NOMO-1 treated with dmso at 0.1 percent for 144 hours (cell line): ENCODE results near the gene PREX1.
"Not testable (repeated sequence)": the region's sequence is repeated elsewhere in the genome, so short reads cannot be mapped to it uniquely, and the experiment has no call there.

ENCODE experiments used
- DNase-seq: peaks from one replicate; lab custom pipeline; 2025; ENCODE audit not compliant: unreplicated experiment; lab: John Stamatoyannopoulos, UW

Gene PREX1

GRCh38 chr20:48849299-48849698, 21.5 kb upstream of the PREX1 start:
- DNase-seq: no peak

DNA sequence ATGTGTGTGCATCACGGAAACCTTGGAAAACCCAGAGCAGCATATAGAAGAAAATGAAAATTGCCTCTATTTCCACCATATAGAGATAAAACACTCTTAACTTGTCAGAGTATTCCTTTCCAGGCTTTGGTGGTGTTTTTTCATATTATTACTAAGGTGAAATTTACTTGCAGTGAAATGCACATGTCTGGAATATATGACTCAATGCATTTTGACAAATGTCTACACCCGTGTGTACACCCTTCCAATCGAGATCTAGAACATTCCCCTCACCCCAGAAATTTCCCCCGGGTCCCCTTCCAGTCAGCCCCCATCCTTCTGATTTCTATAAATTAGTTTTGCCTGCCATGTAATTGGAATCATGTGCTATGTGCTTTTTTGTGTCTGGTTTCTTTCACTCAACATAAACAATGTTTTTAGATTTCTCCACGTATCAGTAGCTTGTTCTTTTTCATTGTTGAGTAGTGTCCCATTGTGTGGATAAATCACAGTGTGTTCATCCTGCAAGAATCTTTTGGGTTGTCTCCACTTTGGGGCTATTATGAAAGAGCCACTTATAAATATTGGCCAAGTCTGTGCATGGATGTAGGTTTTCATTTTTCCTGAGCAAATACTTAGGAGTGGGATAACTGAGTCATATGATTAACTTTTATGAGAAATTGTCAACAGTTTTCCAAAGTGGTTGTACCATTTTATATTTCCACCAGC, 19.9 kb upstream of the PREX1 start:
- DNase-seq: no peak

DNA sequence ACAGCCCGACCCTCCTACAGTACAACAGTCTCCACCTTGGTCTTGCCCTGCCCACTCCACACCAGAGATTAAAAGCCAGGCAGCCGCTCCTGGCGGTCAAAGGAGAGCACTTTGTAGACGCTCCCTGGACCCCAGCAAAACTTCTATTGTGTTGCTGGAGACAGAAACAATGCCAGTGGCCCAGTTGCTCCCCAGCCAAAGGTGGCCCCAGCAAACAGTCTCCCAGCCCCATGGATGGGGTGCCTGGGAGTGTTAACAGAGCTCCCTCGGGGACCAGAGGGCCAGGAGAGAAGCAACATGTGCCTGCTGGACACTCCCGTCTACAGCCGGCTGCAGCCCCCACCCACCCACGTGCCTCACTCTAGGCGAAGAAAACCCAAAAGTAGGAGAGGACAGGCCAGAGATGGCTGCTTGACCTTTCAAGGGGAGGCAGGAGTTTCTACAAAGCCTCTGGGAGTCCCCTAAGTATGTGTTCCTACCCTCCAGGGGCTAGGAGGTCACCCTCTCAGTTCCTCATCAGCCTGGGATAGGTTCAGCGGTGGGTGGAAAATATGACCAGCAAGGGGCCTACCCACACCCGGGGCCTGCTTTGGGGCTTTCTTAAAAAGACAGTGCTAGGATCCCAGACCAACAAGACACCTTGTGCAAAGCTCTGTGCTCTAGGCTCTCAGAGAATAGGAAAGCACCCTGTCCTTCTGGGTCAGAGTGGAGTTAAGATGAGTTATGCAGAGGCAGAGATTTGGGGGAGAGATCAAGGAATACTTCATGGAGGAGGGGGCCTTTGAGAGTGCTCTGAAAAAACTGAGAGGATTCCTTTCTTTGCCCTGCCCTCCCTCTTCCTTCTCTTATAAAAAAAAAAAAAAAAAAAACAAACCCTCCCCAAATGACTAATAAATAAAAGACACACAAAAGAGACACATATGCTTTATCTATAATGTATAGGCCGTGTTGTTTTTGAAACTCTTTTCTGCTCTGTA, 19.0 kb upstream of the PREX1 start:
- DNase-seq: peak; percentile 75

DNA sequence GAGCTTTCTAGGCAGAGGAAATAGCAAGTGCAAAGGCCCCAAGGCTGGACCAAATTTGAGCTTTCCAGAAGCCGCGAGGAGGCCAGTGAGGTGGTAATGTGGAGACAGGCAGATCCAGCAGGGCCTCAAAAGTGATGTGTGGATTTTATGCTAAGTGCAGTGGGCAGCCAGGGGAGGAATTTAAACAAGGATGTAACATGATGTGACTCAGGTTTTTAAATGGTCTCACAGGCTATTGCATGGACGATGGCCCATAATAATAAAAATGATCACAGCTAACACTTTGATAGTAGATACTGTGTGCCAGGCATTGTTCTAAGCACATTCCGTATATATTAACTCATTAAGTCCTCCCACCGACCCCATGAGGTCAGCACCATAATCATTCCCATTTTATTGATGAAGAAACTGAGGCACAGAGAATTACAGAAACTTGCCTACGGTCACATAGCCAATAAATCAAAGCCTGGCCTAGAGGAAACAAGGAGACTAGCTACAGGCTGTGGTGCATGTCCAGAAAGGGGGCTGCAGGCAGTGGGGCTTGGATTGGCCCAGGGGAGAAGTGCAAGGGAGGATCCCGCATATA, 18.0 kb upstream of the PREX1 start:
- no peak for DNase-seq

DNA sequence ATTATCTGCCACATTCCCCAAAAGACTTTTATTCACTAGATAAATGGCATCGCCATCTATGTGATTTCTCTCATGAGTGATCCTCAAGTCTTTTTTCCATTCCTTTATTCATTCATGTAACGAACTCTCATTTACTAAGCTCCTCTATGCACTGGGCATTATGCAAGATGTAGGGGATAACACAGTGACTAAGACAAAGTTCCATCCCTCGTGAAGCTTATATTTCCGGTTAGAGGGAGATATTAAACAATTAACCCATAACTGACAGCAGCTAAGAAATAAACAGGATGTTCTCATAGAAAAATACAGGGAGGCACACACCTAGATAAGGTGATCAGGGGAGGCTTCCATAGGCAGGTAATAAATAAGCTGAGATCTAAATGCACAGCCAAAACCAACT, 17.2 kb upstream of the PREX1 start:
- DNase-seq: no peak

DNA sequence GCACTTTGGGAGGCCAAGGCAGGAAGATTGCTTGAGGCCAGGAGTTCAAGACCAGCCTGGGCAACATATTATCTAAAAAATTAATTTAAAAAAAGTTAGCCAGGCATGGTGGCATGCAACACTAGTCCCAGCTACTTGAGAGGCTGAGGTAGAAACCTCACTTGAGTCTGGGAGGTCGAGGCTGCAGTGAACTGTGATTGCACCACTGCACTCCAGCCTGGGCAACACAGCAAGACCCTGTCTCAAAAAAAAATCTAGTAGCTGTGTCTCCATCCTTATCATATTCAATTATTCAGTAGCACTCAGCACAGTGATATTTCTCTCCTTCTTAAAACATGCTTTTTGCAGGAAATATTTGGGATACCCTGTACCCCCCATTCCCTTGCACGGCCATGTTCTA, 16.1 kb upstream of the PREX1 start:
- DNase-seq: not testable (repeated sequence)

- DNase-seq: no peak
Measured at GRCh38 chr20:48843057-48843806, 15.4 kb upstream of the PREX1 start.

GRCh38 chr20:48841875-48842529, 14.2 kb upstream of the PREX1 start:
- DNase-seq: no peak

GRCh38 chr20:48841196-48841874, 13.5 kb upstream of the PREX1 start:
- DNase-seq: no peak

DNA sequence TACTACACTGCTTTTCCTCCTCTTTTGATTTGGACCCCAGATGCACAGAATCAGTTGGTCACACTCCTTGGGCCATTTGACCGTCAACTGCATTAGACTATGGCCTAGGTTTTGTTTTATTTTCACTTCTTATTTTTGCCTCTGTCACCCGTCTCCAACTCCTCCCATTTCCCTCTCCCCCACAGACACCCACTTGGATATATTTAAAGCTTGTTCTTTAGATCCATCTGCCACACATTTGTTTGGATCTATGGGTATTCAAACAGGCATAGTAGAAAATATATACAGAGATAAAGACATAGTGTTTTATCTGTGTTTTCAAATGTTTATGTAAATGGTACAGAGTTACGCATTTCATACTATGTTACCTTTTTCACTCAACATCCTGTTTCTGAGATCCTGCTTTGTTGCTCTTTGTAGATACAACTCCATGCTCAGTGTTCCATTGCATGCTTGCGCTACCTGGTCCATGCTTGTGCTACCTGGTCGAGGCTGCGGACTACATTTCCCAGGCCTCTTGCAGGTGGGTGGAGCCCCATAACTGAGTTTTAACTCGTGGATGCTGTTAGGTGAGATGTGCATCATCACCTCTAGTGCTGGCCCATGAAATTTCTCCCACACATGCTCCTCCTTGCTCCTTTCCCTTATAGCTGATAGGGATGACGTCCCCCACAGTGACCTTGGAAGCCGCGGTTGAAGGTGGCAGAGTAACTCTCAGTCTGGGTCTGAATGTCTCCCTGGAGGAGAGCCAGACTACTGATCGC, 11.5 kb upstream of the PREX1 start:
- peak; percentile 47 for DNase-seq

DNA sequence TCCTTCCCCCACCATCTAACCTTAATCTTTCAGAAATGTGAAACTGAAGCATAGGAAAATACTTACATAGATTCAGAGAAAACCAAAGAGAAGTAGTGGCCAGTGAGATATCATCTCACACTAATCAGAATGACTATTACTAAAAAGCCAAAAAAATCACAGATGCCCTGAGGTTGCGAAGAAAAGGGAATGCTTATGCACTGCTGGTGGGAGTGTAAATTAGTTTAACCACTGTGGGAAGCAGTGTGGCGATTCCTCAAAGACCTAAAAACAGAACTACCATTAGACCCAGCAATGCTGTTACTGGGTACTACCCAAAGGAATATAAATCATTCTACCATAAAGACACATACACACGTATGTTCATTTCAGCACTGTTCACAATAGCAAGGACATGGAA, 9.2 kb upstream of the PREX1 start:
- DNase-seq: no peak

GRCh38 chr20:48835390-48835789, 7.6 kb upstream of the PREX1 start:
- no peak for DNase-seq

- DNase-seq: no peak
Measured at GRCh38 chr20:48834278-48834677, 6.5 kb upstream of the PREX1 start.

GRCh38 chr20:48832405-48832730, 4.6 kb upstream of the PREX1 start:
- no peak for DNase-seq

DNA sequence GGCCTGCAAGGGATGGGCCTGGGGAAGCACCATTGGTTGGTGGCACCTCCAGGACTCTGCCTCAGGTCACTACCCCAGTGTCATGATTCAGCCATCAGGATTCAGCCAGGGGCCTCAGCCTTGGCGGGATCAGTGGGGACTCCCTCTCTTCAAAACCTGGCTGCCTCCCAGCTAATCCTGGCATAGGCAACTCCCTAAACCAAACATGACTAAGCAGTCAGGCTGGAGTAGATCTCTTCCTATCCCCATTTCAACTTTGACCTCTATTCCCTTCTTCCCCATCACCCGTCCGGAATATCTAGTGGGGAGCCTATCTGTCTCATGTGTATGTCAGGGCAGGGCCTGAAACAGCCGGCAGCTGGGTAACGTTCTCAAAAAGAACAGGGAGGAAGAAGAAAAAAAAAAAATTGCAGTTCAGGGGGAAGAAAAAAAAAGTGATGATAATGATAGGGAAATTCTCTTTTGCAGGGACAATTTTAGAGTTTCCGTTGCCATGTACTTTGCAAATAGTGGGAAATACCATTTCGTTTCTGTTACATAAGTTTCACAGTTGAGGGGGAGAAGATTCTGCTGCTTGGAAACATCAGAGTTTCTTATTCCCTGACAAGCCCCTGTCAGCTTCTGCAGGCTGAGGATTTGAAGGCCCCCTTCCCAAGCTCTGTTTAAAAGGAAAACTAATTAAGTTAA, 4.1 kb upstream of the PREX1 start:
- no peak for DNase-seq

DNA sequence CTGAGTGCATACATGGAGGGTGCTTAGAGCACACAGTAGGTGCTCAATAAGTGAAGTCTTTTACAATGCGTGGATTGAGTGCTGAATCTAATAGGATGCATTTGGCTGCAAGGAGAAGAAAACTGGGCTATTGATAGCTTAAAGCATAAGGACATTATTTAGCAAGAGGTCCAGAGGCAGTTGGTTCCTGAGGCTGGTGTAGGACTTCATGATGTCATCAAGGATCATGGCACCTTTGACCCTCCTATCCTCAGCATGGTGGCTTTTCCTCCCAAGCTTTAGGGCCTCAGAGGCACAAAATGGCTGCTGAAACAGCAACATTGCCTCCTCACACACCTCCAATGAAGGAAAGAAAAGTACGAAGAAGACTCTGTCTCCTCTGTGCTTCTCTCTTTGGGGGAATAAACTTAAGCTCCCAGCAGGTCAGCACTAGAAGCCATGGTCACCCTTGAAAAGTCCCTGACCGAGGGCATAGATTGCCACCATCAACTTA, 3.1 kb upstream of the PREX1 start:
- DNase-seq: no peak

DNA sequence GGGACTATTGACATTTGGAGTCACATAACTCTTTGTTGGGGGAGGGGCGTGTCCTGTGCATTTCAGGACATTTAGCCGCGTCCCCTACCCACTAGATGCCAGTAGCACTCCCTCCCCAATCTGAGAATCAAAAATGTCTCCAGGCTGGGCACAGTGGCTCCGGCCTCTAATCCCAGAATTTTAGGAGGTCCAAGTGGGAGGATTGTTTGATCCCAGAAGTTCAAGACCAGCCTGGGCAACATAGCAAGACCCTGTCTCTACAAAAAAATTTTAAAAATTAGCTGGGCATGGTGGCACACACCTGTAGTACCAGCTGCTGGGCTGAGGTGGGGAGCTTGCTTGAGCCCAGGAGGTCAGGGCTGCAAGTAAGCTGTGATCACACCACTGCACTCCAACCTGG, 2.1 kb upstream of the PREX1 start:
- no peak for DNase-seq

GRCh38 chr20:48828734-48829460, 1.1 kb upstream of the PREX1 start:
- DNase-seq: no peak
